HepG2 (cell line): Measurements from ENCODE around the gene PROC. TPM values are rescaled to one million over a fixed set of nuclear protein-coding genes. Genes with fewer than 3 reads are reported as not detected.

Experiments
- ARNT2 ChIP-seq: sonication (generic); formaldehyde crosslinking; IDR thresholded peaks from 2 replicates; pipeline ENCODE4 v1.8.0; 2022; ENCODE audit warnings: mild to moderate bottlenecking, low read depth, missing genetic modification reagents, moderate library complexity
- ATF2 ChIP-seq: sonication (generic); formaldehyde crosslinking; IDR thresholded peaks from 2 replicates; pipeline ENCODE4 v1.4.0; 2020; ENCODE audit warnings: missing genetic modification reagents
- CBX1 ChIP-seq: IDR thresholded peaks from one replicate; pipeline ENCODE4 v1.6.1; 2016; ENCODE audit warnings: antibody characterized with exemption, low read depth
- CEBPB ChIP-seq: IDR thresholded peaks from 2 replicates; pipeline ENCODE4 v1.6.1; 2011; ENCODE audit warnings: low read depth, low read length, improper control_type of control experiment, borderline replicate concordance
- CEBPG ChIP-seq: IDR thresholded peaks from 2 replicates; pipeline ENCODE4 v1.6.1; 2016
- CREM ChIP-seq, 2 experiments: sonication (generic) in 1 of 2; formaldehyde crosslinking in 1 of 2; IDR thresholded peaks; 2 replicates each; pipeline versions ENCODE4 v1.4.0 to v1.6.1; 2016 to 2020; ENCODE audit warnings: antibody characterized with exemption in 1 of 2, mild to moderate bottlenecking in 1 of 2, missing genetic modification reagents in 1 of 2
- FOSL1 ChIP-seq: sonication (generic); formaldehyde crosslinking; IDR thresholded peaks from 2 replicates; pipeline ENCODE4 v1.9.0; 2021; ENCODE audit warnings: missing genetic modification reagents, borderline replicate concordance
- GFI1 ChIP-seq: sonication (generic); formaldehyde crosslinking; IDR thresholded peaks from 2 replicates; pipeline ENCODE4 v1.5.0; 2020; ENCODE audit warnings: missing genetic modification reagents, mild to moderate bottlenecking, borderline replicate concordance
- HDAC6 ChIP-seq: fragments of 200-600 bp; sonication (generic); IDR thresholded peaks from 2 replicates; pipeline ENCODE4 v1.7.0; 2017; ENCODE audit warnings: mild to moderate bottlenecking, antibody characterized with exemption, low read length, low read depth
- HIC2 ChIP-seq: sonication (generic); formaldehyde crosslinking; IDR thresholded peaks from 2 replicates; pipeline ENCODE4 v1.9.0; 2022; ENCODE audit warnings: low read depth, missing genetic modification reagents
- HNF4A ChIP-seq: sonication (generic); formaldehyde crosslinking; IDR thresholded peaks from 2 replicates; pipeline ENCODE4 v1.4.0; 2020; ENCODE audit warnings: missing genetic modification reagents
- IKZF5 ChIP-seq: IDR thresholded peaks from 2 replicates; pipeline ENCODE4 v1.6.1; 2018; ENCODE audit warnings: missing genetic modification reagents, mild to moderate bottlenecking, missing compliant biosample characterization
- JDP2 ChIP-seq: sonication (generic); formaldehyde crosslinking; IDR thresholded peaks from 2 replicates; pipeline ENCODE4 v1.8.1; 2022; ENCODE audit warnings: missing genetic modification reagents, borderline replicate concordance
- MBD4 ChIP-seq: IDR thresholded peaks from 2 replicates; pipeline ENCODE4 v1.6.1; 2012; ENCODE audit warnings: low read length, inconsistent platforms, borderline replicate concordance
- PHF21A ChIP-seq: sonication (generic); formaldehyde crosslinking; IDR thresholded peaks from 2 replicates; pipeline ENCODE4 v1.5.0; 2020; ENCODE audit warnings: mild to moderate bottlenecking, missing genetic modification reagents
- SOX13 ChIP-seq, 3 experiments: fragments of 450-650 bp in 1 of 3; sonication (generic) in 1 of 3; formaldehyde crosslinking in 1 of 3; IDR thresholded peaks in 2 of 3; conservative IDR thresholded peaks in 1 of 3; 2 replicates each; pipeline versions ENCODE4 v1.5.0 to v1.6.1; 2016 to 2020; ENCODE audit warnings: antibody characterized with exemption in 1 of 3, mild to moderate bottlenecking in 1 of 3, missing compliant biosample characterization in 1 of 3, missing genetic modification reagents in 1 of 3, moderate library complexity in 1 of 3
- WIZ ChIP-seq: sonication (generic); formaldehyde crosslinking; IDR thresholded peaks from 2 replicates; pipeline ENCODE4 v1.5.1; 2020; ENCODE audit warnings: mild to moderate bottlenecking, missing genetic modification reagents
- ZNF136 ChIP-seq: sonication (generic); formaldehyde crosslinking; IDR thresholded peaks from 2 replicates; pipeline ENCODE4 v1.8.1; 2022; ENCODE audit warnings: low read depth, mild to moderate bottlenecking, moderate library complexity, missing genetic modification reagents
- ZNF260 ChIP-seq: sonication (generic); formaldehyde crosslinking; IDR thresholded peaks from 2 replicates; pipeline ENCODE4 v1.4.0; 2020; ENCODE audit warnings: missing genetic modification reagents, low read depth, mild to moderate bottlenecking, borderline replicate concordance
- ZNF431 ChIP-seq: sonication (generic); formaldehyde crosslinking; IDR thresholded peaks from 2 replicates; pipeline ENCODE4 v1.9.0; 2022; ENCODE audit warnings: missing genetic modification reagents, low read depth, mild to moderate bottlenecking, borderline replicate concordance
- ZNF432 ChIP-seq: sonication (generic); formaldehyde crosslinking; IDR thresholded peaks from 2 replicates; pipeline ENCODE4 v1.5.0; 2020; ENCODE audit warnings: missing genetic modification reagents, mild to moderate bottlenecking, borderline replicate concordance
- ZNF446 ChIP-seq: sonication (generic); formaldehyde crosslinking; IDR thresholded peaks from 2 replicates; pipeline ENCODE4 v1.5.0; 2020; ENCODE audit warnings: mild to moderate bottlenecking, missing genetic modification reagents
- ZNF563 ChIP-seq: sonication (generic); formaldehyde crosslinking; IDR thresholded peaks from 2 replicates; pipeline ENCODE4 v1.8.0; 2022; ENCODE audit warnings: mild to moderate bottlenecking, moderate library complexity, missing genetic modification reagents
- ZNF672 ChIP-seq: sonication (generic); formaldehyde crosslinking; IDR thresholded peaks from 2 replicates; pipeline ENCODE4 v1.8.1; 2022; ENCODE audit warnings: missing genetic modification reagents
- ZNF776 ChIP-seq: sonication (generic); formaldehyde crosslinking; IDR thresholded peaks from 2 replicates; pipeline ENCODE4 v1.4.0; 2020; ENCODE audit warnings: mild to moderate bottlenecking, missing genetic modification reagents
- polyA plus RNA-seq, 8 experiments: library from polyadenylated mRNA; depleted of rRNA in 3 of 8; stranded (reverse) in 7 of 8; unstranded in 1 of 8; fragments of >200 nt; fragmentation: Illumina TruSeq in 4 of 8; extraction: Trizol in 4 of 8; gene quantifications; 2 replicates each; pipeline versions ENCODE4 v1.2.1 to v1.2.3, GENCODE V29; 2011 to 2016; ENCODE audit warnings: low read depth in 4 of 8, missing spikeins in 1 of 8, mixed read lengths in 1 of 8; ENCODE audit not compliant: insufficient read depth in 1 of 8
- total RNA-seq, 5 experiments: library from RNA; depleted of rRNA; stranded (reverse); fragments of >200 nt; fragmentation: Illumina TruSeq; extraction: Trizol; gene quantifications; 2 replicates each; pipeline ENCODE4 v1.2.3, GENCODE V29; 2016; ENCODE audit warnings: low read depth in 1 of 5

Gene PROC
- total and polyA plus RNA-seq, 2 of the 13 experiments (the other 11 are each of a cell fraction or from before 2014, with no cell fraction given), result 134 to 185 TPM

- TF ChIP-seq IKZF5 (peak; percentile 63; the same call in 1 of the 2 replicates), HDAC6 (no peak), ZNF563 (peak; percentile 81; the same call in 1 of the 2 replicates), GFI1 (CRISPR knock-in tag) (peak; percentile 64; the same call in 1 of the 2 replicates), HNF4A (CRISPR knock-in tag) (peak; percentile 58; the same call in 1 of the 2 replicates), HIC2 (CRISPR knock-in tag) (no peak), ZNF136 (CRISPR knock-in tag) (no peak), CEBPB (no peak), ZNF432 (no peak), ZNF431 (CRISPR knock-in tag) (no peak; the same call in 1 of the 2 replicates), ATF2 (CRISPR knock-in tag) (0 out of 2 replicates have a peak, but pooled peaks have one; percentile 58), CBX1 (no peak), ZNF446 (CRISPR knock-in tag) (no peak), WIZ (CRISPR knock-in tag) (no peak), SOX13 (IDR thresholded peaks at IDR 0.05) (no peak), SOX13 (CRISPR knock-in tag; conservative IDR thresholded peaks at IDR 0.05 in 1 of 2, IDR thresholded peaks at IDR 0.05 in 1 of 2) (0 out of 4 replicates have a peak, but pooled peaks of 1 of the 2 experiments have one; percentile 32), CEBPG (peak; percentile 58), JDP2 (no peak), PHF21A (CRISPR knock-in tag) (peak; percentile 79), CREM (IDR thresholded peaks at IDR 0.05) (no peak), CREM (CRISPR knock-in tag; IDR thresholded peaks at IDR 0.05) (no peak), ZNF260 (CRISPR knock-in tag) (no peak), ARNT2 (peak; percentile 63; the same call in 1 of the 2 replicates), MBD4 (no peak), ZNF776 (0 out of 2 replicates have a peak, but pooled peaks have one; percentile 71), FOSL1 (CRISPR knock-in tag) (no peak), ZNF672 (no peak)
Observed at GRCh38 chr2:127386764-127387654, 31.2 kb upstream of the PROC start (continued).
